A172 (cell line): ENCODE results near the gene VSNL1. TPM values are rescaled to one million over a fixed set of nuclear protein-coding genes. Genes with fewer than 3 reads are reported as not detected.

Experiments used
- DNase-seq: peaks from one replicate; pipeline ENCODE4 v3.0.0-alpha.2; 2015; ENCODE audit warnings: low spot score
- total RNA-seq: library from RNA; depleted of rRNA; stranded (reverse); fragments of >200 nt; shearing (Covaris generic); gene quantifications from 2 replicates; pipeline ENCODE4 v1.2.3, GENCODE V29; 2014

The VSNL1 gene
- total RNA-seq, 1 experiment from 2014 or later: not detected

DNA sequence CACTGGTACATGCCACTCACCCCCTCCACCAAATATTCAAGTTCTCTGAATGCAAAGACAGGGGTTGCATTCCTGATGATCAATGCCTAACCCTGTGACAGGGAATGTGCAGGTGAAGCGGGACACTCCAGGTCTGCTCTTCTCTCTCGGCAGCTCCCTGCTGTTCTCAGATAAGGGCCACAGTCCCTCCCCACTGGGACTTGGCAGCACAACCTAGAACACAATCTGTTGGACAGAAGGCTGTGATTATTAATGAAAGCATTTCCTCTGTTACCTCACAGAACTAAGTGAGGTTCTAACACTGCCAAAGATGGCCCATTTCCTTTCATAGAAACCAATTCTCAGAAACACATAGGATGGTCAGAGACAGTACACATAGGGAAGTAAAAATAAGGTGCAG is 42.7 kb downstream of the VSNL1 start:
- DNase-seq: no peak

DNA sequence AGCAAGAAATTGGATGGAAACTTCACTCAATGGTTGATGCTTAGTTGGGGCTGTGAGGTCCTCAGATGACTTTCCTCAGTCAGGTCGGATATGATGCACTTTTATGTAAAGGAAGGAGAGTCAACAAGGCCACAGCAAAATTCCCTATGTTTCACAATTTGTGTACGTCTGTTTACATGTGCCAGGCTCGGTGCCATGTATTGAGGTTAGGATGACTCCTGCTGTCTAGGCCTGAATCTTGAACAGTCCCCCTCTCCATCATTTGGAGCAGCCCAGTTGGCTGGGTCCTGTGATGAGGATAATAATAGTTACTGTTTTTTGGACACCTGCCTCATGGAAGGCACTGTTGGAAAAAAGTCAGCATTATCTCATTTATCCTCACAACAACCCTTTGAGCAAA is 43.1 kb downstream of the VSNL1 start:
- DNase-seq: no peak

DNA sequence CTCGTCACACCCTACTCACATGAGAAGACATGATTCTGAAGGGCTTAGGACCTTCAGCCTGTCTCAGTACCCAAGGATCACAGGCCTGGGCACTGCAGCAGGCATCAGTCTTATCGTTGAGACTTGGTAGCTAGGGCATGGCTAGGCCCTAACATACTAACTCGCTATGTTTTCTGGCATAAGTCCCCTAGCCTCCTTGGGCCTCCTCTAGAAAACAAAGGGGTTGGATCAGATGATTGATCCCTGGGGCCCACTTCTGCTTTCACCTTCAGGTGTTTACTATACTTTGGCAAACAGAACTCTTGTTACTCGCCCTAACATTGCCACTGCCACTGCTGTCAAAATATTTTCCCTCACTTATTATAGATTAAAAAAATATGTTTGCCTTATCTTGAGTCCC is 44.2 kb downstream of the VSNL1 start:
- DNase-seq: no peak

DNA sequence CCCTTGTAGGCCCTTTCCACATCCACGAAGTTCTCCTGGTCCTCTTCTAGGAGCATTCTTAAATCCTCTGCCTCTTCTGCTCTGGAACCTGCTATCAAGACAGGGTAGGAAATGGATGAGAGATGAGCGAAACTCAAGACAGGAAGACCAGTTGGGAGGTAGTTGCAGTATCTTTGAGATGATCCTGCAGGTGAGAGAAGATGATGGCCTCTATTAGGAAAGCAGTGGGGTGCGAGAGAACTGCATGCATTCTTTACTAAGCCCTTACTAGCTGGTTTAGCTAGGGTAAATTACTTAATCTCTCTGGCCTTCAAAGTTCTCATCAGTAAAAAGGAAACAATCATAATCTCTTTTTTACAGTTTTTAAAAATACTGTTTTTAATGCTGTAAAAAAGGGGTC is 47.0 kb downstream of the VSNL1 start:
- no peak for DNase-seq

DNA sequence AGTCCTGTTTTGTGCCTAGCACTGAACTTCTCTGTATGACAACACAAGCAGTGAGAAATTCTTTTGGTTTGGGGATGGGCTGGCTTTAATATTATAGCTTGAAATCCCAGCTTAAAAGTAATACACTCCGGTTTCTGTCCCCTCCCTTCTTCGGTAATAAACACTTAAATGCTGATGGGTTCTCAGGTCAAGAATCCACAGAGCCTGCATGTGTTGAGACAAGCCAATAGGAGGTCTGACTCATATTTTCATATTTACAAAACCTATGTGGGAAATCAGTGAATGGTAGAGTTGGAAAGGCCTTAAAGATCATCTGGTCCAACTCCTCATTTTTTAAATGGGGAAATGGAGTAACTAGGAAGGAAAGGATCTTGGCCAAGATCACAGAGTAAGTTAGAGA is 47.5 kb downstream of the VSNL1 start:
- DNase-seq: no peak

DNA sequence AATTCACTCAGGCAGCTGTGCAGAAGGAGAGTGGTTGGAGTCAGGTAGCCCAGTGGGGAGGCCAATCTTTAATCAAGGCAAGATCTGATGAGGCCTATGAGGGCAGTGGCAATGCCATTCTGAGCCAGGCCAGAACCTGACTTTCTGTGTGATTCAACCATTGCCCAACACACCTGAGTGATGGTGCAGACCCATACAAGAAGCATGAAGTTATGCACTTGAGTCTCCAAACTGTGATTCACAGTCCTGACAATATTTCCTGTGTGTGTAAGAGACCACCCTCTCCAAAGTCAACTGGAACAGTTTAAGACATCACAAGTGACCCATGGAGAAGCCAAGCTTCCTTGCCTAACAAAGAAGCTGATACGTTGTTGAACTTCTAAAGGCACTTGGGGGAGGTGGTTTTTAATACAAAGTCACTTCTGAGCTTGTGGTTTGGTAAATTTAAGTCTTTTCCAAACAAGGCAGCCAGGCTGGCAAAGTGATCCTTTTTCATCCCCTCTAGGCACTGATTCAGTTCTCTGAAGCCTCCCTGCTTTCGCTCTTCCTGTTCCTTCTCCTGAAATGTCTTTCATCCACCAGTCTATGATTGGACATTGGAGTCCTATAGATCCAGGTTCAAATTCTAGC is 49.0 kb downstream of the VSNL1 start:
- no peak for DNase-seq

DNA sequence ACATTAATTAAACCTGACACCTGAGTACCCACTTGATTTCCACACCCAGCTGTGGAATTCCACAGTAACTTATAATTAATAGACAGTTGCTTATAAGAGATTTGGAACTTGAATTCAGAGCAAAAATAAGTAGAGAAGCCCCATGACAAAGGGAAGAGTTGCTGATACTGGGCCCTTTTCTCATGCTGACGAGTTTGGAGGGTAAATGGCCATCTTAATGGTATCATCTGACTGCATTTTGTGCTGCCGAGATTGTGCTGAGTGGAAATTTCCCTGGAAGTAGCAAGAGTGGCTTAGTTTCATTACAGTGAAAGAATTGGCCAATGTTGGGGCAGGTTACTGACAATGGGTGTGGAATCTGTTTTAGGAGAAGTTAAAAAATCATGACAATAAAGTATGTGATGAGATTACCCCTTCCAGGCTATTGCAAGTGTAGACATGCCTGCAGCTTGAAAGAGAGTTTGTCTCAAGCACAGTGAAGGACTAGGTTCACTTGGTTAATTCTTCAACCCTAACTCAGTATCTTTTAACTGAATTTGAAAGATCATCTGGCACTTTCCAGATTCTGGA is 49.9 kb downstream of the VSNL1 start:
- no peak for DNase-seq

DNA sequence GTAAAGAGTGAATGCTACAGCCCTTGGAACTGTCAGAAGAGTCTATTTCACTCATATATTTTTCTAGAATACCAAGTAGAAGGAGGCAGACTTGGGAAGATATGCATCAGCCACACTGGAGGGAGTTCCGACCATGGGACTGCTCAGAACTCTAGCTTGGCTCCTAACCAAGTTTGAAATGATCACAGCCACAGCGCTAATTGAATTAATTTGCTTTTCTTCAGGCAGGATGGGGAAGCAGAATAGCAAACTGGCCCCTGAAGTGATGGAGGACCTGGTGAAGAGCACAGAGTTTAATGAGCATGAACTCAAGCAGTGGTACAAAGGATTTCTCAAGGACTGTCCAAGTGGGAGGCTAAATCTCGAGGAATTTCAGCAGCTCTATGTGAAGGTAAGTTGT is 51.4 kb downstream of the VSNL1 start:
- DNase-seq: no peak

DNA sequence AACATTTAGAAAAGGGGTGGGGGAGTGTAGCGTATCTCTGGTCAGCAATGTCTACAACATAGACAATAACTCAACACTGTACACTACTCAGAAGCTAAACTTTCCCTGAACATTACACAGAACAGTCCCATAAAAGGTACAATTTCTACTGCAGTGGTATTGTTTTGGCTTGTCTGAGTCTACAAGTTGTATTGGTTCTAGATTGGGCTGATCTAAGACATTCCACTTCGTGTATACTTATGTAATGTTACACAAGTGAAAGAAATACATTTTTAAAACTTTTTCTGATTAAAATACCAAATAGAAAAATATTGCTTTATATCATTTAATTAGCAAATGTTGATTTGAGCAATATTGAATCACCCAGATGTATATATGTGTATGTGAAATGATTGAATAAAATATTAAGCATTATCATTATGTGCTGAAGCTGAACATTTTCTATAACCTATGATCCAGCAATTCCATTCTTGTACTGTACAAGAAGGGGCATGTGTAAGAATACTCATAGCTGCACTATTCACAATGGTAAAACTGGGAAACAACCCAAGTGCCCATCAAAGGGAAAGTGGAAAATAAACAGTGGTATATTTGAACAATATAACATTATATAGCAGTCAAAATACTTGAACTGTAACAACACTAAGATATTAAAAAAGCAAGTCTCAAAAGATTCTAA is 52.4 kb downstream of the VSNL1 start:
- DNase-seq: no peak

DNA sequence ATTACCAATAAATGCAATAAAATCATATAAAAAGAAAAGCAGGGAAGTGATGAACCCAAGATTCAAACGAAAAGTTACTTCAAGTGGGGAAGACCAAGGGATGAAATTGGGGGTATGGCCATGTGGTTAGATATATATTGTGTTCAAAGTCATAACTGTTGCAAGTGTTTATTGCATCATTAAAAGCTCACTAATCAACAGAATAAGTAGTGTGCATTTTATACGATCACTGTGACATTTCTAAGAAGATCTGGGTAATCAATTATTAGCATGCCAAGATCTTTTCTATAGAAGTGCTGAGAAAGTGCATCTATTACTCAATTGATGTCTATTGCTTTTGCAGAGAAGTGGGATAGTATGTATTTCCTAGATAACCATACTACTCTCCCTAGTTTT is 52.9 kb downstream of the VSNL1 start:
- no peak for DNase-seq

DNA sequence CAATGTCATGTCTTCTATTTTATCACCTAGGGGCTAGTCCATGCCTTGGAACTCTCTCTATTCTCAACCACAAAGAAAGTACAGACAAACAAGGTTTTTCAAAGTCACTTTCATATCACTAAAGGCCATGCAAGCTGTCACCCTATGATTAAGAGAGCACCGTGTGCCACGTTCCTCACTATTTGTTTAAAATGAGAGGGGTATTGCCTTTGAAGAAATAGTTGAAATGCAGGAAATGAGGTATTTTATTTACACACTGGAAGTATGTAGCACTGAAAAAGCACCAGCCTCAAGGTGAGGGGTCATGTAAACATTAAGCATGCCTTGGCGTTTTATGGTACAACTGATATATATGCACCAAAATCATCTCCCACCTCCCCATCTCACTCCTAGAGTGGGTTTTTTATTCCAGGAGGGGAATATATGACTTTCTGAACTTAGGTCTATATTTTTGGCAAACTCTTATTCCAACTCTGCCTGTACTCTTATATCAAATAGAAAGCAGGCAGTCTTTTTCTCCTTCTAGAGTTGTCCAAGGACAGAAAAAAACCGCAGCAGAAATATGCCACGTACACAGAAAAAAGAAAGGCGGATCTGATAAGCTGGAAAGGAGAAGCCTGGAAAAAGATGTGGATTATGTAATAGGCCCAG is 53.5 kb downstream of the VSNL1 start:
- no peak for DNase-seq

DNA sequence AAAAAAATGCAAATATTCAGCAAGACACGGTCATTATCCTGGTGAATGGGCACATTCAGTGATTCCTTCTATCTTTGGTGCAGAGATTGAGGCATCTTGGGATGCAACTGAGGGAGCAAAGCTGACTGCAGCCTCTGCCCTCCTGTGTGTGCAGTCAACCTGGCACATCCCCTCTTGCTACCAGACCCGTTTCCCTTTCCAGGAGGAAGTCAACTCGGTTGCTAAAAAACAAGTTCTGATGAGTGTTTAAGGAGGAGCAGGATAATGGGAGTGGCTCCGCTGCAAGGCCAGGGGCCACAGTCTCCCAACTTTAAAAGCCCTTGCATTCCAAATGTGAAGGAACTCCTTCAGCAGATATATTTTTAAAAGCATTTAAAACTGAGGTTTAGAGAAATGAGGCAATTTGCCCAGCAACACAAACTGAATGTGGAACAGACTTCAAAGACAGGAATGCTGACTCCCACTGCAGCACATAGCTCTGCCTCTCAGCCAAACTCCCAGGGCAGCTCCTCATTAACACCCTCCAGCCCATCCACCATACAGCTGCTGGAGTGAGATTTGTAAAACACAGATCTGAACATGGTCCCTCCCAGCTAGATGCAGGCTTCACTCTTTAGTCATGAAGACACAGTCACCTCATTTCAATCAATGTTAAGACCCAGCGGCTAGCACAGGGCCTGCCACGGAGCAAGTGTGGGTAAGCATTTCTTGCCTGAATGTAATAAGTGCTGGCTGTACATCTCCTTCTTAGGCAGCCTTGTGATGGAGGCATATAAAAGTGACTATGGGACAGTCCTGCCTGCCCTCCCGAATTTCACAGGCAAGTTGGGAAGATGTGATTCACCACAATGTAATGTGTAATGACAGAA is 54.3 kb downstream of the VSNL1 start:
- DNase-seq: no peak

DNA sequence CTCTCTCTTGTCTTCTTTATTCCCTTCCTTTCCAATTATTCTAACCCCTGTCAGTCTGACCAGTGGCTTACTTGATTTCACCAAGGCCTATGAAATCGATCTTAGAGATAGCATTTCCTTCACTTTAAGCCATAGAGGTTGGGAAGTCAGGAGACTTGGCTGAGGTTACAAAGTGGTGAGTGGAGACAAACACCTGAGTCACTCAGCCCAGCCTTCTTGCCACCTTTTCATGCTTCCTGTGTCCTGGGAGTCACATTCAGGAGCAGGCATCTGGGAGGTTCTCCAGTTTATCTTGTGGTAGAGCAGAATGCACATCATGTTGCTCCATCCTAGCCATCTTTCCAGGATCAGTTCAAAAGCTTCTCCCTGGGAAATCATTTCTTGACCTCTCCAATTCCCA is 59.1 kb downstream of the VSNL1 start:
- no peak for DNase-seq

DNA sequence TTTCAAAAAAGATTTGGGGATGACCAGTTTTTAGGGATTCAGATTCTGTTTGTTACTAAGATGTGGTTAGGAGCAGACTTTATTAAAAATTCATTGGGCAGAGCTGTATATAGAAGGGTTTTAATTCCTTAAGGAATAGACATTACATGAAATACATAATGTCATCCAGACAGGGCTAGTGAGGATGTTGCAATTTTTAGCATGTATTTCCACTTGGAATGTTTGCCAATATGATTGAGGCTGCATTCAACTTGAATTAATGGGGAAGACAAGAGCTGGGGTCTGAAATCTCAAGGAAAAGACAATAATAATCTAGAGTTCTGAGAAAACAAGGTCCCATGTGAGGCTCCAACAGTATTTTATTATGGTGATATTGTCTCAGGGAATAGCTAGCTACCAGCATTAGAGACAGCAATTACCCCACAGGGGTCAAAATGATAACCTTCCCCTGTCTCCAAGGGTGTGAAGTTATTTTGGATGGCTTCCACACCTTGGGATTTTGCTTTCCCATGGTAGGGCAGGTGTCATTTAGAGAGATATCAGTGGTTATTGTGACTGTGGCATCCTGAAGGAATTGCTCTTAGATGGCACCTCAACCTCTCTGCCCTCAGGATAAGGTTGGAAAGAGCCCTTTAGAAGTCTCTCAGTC is 60.2 kb downstream of the VSNL1 start:
- no peak for DNase-seq

DNA sequence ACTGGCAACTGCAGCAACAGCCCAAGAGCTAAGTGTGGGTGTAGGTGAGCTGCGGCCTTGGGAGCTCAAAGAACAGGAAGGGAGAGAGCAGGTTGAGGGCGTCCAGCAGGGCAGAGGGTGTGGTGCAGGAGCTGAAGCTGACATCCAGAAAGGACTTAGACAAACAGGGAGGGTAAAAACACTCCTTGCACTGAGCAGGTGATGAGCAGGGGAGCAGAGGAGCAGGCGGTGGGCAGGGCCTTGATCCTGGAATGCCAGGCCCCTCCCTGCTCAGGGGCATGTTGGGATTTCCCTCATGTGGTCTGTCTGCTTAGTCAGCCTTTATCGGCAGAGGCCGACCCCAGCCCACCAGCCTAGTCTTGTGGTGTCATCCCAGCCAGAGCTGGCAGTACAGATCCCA is 63.6 kb downstream of the VSNL1 start:
- DNase-seq: no peak

DNA sequence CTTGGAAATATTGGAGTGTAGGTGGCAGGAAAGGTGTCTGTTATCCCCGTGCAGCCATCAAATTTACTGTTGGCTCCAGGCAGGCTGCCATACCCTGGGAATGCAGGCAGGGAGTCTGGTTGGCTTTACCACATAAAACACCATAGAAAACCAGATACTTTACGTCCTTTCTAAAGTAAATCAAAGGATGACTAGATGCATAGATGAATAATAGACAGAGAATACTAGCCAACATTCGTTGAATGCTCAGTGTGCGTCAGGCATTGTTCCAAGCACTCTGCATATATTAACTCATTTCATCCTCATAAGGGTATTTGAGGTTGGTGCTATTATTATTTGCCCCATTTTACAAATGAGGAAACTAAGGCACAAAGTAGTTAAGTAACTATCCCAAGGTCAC is 65.2 kb downstream of the VSNL1 start:
- DNase-seq: no peak

DNA sequence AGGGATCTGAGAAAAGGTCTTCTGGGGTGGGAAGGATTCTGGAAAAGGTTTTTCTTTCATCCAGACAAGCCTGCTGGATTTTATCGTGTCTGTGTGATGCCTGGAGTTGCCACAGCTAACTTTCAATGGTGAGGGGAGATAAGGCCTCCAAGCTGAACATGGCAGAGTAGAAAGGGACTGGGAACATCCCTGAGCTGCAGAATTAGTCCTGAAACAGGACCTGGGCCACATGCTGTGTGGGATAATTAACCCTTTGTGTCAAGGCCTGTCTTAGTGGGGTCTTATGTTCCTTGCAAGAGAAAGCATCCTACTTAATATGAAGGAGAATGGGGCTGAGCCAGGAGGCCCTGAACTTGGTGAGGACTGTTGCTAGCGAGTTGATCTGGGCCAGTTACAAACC is 66.4 kb downstream of the VSNL1 start:
- no peak for DNase-seq

DNA sequence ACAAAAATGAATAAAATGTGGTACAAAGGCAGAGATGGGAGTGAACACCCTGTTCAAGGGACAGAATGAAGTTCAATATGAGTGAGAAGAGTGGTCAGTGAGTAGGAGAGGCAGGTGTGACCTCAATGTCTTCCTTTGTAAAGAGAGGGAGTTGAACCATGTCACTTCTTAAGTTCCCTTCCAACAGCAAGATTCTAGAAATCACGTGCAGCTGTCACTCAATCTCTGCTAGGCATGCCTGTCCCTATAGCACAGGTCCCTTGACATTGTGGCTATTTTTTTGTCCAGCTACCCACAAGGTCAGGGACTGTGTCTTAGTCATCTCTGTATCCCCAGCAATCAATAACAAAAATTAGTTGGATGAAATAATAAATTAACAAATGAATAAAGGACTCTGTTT is 66.9 kb downstream of the VSNL1 start:
- no peak for DNase-seq

DNA sequence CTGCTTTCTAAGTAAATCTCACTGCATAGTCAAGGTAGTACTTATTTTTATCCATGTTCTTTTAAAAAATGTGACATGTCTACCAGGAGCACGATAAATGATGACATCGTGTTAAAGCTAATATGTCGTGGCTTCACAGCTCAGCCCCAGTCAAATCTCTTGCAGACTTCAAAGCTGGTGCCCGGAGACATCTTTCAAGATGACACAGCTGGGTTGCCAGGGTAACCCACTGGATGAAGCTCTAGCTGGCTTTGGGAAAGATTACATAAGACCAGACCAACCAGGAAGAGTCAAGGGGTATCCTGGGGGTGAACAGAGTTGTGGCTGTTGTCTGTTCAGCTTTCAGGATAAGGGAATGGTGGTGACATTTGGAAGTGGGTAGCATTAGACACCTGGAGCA is 67.8 kb downstream of the VSNL1 start:
- DNase-seq: no peak

DNA sequence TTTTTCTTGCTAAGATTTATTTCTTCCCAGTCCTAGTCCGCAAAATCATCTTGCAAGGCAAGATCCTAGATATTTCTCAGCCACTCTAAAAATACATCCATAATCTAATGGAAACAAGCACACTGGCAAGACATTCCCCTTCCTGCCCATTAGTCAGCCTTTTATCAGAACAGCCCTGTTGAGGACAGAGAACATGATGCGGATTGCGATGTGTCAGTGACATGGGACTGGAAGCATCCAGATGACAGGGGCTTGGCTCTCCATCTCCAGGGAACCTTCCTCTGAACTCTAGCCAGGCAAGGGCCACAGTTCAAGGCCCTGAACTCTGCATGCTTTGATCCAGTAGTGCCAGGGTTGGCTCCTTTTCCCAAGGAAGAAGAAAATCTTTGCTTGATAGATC is 70.0 kb downstream of the VSNL1 start:
- no peak for DNase-seq

DNA sequence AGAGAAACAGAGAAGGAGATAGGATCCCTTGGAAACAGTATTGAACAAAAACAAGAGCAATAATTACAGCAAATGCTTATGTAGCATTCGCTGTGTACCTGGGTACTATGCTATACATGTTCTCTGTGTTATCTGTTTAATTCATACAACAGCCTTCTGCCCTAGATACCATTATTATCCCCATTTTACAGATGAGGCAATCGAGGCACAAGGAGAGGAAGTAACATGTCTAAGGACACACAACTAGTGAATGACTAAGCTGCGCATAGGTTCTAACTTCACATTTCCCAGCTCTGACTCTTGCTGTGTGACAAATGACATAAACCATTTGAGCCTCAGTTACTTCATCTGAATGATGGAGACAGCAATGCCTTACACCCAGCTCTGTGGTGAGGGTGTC is 70.5 kb downstream of the VSNL1 start:
- DNase-seq: no peak
